DMS53 treated with DMSO at 0.1 percent for 48 hours (cell line): ENCODE results near the gene PTN.
A peak's percentile ranks its signal among the peaks of the same experiment; 100 is the strongest.

Experiments
- DNase-seq: peaks from one replicate; lab custom pipeline; 2025; ENCODE audit not compliant: unreplicated experiment; lab: John Stamatoyannopoulos, UW

The PTN gene, protein sequence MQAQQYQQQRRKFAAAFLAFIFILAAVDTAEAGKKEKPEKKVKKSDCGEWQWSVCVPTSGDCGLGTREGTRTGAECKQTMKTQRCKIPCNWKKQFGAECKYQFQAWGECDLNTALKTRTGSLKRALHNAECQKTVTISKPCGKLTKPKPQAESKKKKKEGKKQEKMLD

DNA sequence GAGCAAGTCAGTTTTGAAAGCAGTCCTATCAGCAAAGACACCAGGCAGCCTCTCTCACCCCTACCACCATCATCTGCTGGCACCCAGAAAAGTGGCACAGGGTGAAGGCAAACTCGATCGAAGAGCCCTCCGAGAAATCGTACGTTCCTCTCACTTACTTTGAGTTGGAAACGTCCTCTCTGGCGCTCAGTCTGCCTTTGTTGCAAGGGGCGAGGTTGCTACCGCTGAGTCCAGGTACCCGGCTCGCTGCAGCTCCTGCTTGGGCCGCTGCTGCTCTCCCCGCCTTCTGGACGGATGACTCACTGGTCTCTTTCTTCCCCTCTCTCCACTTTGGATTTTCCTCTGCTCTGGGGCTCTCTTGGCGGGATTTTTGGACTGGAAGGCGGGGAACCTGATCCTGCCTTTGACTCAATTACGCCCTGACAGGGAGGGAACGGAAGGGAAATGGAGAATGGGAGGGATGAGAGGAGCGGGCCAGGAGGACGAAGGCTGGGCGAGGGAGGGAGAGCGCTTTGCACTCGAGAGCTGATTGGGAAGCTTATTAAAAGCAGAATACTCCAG lies at the start of gene PTN:
PTN (minus strand) TSS at position 453 of the 561 bp plus-strand sequence. CDS start 88,760 bp downstream, outside the sequence.
- DNase-seq, result peak; percentile 26

DNA sequence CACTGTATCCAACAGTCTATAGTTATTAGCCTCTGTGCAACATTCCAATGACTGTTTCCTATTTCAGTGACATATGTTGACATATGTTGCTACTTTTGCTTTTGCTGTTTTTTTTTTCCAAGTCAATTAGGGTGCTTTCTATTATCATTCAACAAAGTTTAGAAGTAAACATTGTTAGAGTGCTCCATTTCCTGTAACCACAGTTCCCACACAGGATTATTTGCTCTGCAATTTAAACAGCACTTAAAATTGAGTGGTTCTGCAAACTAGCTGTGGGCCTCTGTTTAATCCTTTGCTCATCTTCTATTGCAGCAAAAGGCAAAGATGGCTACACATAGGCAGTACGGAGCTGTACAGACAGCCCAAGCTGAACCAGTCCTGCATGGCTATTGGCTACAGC lies 46.5 kb upstream of the PTN start:
- DNase-seq, result peak; percentile 96

DNA sequence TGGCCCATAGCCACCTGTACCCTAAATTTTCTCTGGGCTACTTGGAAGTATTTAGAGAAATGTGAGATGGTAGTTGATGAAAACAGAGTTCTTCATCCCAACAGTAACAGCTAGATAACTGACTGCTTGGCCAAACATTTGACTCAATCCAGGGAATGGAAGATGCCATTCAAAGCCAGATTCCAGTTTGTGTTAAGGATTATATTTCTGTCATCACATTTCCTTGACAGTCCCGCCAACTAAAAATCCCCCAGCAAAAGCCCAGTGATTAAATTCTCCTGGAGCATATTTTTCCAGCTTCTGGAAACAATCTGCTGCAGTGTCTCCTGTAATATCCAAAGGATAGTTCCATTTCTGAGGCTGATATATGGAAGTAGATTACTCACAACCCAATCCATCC lies 45.4 kb upstream of the PTN start:
- DNase-seq, result no peak

DNA sequence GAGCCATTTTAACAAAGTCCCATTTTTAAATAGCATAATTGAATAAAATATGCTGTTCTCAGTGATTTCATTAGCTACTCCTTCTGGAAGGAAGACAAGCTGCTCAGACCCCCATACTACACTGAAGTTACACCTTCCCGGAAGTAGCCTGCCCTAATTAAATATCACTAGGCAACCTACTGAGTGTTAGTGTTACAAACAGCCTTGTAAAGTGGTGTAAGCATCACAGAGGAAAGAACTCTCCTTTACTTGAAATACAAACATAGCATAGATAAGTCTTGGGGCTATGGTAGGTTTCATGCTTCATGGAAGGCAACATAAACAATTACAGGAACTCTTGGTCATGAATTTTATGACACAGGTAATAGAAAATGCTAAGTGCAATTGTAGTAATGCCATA lies 43.4 kb upstream of the PTN start:
- no peak for DNase-seq

DNA sequence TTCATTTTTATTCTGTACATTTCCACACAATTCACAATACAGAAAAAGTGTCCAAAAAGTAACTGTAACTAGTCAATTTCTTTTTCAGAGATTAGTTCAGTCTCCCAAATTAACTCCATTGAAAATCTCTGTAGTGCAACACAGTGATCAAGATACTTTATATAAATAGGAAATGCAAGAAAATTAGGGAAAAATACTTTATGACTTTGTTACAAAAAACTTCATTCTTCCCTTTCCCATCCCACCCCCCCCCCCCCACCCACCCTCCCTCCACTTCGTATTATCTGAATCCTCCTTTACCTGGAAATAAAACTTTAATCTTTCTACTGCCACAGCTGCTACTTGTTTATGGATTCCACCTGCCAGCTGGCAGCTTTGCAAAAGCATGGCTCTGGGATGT lies 37.5 kb upstream of the PTN start:
- DNase-seq, result no peak

DNA sequence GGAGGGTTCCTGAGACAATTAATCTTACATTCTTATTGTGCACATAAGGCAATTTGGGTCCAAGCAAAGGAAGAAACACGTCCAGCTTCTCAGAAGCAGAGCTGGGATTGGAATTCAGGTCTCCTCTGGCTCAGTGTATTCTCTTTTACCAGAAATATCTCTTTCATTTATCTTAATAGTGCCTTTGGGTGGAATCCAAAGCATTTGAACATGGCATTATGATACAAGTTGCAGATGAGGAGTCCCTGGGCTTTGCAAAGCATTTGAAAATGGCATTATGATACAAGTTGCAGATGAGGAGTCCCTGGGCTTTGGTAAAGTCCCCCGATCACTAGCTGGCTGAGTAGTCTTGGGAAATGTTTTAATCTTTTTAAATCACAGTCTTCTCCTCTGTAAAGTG lies 30.0 kb upstream of the PTN start:
- no peak for DNase-seq

DNA sequence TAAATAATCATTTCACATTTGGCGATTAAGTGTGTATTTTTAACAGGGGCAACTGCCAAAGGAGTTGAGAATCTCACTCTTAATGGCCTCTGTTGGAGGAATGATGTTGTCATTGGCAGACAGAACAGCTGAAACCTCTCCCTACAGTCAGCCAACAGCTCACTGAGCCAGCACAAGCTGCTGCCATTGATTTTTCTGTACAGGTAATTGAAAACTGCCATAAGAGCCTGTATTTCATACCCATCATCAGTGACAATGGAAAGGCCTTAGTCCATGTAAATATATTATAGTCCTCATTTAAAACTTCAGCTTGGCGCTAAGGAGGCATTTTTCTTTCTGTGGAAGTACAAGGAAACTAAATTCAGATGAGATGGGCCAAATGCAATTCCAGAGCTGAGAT lies 28.1 kb upstream of the PTN start:
- no peak for DNase-seq

DNA sequence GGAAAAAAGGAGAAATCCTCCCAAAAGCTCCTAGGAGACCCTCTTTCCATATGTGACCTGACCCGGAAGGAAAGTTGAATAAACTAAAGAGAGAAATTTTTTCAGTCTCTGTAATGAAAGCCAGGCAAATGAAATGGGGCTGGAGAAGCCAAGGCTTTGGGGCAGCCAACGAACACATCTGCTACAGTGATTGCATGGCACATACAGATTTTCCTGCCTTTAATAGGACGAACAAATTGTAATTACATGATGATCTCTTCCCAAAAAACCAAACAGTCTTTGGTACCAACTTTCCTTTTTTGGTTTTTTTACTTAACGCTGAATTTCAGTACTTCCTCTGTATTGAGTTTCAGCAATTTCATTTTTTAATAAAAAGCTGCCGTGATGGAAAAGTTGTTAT lies 23.5 kb upstream of the PTN start:
- DNase-seq, result no peak

DNA sequence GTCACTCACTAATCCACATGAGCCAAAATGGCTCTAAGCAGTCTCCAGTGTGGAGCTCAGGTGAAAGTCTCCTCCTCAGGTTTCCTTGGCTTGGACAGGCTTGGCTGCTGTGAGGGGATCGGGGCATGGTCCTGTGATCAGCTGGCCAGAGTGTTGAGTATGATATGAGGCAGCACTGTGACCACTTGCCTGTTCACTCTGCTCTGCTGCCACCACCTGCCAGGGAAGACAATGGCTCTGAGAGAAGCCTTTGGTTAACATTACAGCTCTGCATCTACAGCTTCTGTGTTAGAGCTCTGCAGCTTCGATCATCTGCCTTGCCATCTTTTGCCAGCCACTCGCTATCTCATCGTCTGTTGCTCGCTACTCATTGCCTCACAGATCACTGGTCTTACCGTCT lies 20.1 kb upstream of the PTN start:
- DNase-seq, result no peak

DNA sequence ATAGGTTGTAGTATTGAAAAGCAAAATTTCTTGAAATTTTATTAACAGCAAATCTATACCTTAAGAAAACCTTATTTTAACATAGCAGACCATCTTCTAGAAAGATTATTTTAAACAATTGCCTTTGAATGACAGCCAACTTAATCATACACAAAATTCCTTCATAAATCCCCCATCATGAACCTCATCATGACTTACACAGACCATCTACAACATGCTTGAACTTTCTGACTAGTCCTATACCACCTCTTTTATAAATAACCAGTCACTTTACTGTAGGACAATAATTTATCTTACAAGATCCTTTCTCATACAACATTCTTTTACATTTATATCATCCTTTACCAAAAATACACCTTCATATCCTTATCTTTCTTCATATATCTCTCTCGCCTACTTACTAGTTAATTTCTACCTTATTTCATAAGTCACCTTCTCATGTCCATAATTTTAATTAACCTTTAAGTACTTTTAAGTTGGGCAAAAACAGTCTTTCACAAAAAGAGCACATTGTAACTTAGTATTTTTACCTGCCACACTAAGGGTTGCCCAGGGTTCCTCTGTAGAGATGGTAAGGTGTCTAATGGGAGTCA lies 16.6 kb upstream of the PTN start:
- no peak for DNase-seq

DNA sequence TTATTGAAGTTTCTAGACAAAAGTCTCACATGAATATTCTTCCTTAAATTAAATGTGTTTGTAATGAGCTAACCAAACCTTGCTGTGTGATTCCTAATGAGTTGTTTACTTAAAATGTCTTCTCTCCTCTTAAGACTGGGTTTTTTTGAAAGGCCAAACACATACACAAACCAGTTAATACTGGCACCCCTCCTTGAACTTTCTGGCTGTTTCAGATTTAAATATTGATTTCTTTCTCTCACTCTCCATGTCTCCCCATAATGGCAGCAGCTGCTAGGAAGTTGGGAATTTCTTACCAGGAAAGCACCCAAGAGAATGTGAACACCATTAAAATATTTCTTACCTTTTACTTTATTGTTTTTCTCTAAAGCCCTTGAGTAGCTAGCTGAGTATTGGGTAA lies 11.4 kb upstream of the PTN start:
- DNase-seq, result no peak

DNA sequence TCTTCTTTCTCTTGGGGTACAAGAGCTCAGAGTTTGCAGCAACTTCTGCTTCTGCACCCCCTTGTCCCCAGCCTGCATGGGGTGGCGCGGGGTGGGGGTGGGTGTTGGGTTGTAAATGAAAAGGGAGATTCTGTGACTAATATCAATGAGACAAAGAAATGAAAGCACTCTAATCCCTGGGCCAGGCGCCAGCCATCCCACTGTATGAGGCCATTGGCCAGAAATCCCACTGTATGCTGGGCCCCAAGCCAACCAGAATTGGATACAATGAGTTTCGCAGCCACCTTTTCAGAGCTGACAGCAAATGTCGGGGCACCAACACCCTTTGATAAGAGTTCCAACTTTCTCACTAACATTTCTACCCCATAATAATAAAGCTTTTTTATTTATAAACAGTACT lies 10.9 kb upstream of the PTN start:
- DNase-seq, result no peak

DNA sequence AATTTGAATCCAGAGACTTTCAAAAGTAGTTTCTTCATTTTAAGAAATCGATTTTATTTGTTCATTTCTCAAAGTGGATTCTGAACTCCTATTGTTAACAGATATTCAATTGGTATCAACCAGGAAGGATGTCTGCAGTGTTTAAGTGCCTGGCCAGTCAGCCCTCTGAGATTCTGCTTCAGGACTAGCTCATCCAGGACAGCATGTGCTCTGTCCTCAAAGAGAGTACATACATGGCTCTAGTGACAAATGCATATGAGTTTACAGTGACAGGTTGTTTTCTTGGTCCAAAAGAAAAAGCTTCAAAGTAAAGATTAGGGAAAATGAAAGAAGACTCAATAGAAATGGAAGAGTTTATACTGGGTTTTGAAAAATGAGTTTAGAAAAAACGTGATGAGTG lies 8.4 kb upstream of the PTN start:
- DNase-seq, result no peak

DNA sequence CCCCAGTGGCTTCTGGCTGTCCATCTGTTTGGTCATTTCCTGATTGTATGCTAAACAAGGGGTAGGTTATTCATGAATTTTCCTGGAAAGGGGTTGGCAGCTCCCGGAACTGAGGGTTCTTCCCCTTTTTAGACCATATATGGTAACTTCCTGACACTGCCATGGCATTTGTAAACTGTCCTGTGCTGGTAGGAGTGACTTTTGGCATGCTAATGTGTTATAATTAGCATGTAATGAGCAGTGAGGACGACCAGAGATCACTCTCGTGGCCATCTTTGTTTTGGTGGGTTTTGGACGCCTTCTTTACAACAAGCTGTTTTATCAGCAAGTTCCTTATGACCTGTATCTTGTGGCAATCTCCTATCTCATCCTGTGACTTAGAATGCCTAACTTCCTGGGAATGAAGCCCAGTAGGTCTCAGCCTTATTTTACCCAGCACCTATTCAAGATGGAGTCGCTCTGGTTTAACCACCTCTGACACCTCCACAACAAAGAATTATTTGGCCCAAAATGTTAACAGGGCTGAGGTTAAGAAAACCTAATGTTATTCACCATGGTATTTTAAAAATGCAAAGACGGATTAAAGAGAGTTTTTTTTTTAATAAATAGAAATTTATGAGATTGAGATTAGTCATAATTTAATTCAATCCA lies 2.4 kb upstream of the PTN start:
- DNase-seq, result no peak

DNA sequence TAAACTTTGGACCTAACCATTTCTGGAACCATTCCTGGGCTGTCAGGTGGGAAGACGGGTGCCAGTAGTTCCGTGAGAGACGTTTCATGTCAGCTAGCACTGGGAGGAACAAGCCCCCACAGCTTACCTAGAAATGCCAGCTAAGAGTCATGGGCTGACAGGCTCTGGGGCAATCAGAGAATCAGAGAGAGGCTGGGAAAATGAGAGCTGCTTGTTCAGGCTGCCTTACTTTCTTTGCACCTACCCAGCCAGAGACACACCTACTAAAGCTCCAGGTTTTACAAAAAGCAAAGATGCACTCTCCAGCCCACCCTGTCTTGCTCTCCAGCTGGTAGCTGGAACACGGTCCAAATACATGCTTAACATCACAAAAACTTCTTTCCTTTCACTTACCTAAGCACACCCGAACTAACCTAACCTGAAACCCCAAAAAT lies 688 bp downstream of the PTN start:
- no peak for DNase-seq

DNA sequence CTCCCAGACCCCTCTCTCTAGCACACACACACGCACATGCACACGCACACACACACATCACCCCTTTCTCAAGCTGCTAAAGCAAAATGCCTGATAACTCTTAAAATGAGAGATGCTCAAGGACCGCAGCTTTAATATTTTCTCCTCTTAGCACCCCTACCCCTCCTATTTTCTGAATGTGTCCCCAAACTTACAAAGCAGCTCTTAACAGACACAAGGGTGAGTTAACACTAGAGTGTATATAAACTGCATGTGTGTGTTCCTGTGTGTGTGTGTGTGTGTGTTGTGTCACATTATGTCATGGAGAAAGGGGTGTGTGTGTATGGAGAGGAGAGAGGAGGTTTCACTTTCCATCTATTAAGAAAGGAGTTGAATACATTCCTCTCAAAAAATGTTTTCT lies 1.3 kb downstream of the PTN start:
- DNase-seq, result no peak

DNA sequence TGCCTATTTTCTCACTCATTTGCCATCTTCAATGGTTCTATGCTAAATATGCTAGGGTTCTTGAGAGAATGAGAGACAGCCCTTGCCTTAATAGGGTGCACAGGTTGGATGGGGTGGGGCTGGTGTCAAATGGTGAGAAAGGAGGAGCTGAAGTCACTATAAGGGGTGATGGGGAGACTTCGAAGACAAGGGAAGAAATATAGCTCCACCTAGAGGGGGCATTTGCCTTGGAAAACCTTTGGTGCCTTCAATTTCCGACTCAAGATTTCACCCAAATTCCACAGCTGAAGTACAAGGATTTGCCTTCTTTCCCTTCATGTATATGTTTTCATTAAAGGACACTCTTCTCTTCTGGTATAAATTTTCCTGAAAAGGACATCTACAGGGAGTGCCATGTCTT lies 5.6 kb downstream of the PTN start:
- no peak for DNase-seq

DNA sequence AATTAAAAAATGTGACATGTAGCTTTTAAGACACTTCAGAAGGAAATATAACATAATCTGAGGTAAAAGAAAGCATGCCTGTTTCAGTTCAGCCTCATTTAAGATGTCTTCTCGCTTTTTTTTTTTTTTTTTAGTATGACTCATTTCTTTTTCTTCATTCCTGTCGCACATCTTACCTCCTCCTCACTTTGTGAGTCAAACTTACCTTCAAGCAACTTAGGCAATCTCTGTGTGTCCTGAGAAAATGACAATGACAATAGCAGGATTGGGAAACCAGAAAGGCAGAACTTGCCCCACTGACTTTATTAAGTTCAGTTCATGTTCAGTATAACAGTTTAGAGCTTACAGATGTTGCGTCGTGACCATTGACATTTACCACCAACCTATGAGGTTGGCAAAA lies 7.7 kb downstream of the PTN start:
- DNase-seq, result no peak

DNA sequence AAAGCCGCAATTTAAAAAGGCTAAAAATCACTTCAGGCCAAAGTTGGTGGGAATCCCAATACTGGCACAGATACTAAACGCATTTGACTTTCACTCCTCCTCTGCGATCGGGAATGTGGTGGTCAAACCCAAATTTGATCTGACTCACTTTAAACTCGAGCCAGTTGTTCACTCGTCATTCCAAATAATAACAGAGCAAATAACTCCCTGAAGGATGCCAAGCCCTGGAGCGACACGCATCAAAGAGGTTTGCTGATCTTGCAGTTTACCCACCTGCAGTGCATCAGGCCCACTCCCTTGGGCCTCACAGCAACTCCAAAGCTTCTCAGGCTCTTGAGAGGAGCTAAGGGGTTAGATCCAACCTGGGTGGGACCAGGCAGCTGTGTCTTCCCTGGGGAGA lies 12.2 kb downstream of the PTN start:
- no peak for DNase-seq

DNA sequence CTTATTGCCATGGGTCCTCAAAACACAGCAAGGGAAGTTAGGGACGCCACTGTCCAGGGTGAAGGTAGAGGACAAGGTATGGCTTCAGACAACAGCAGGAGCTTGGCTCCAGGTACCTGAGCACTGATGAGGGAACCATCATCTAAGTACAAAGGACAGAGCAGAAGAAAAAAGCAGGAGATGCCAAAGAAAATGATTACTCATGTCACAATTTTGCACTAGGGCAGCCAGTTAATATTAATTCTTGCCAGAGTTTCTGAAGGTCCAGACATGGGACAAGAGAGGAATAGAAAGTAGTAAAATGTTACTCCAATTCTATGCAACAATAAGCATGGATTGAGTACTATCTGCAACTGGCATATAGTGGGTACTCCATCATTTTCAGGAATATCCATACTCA lies 14.1 kb downstream of the PTN start:
- DNase-seq, result no peak

DNA sequence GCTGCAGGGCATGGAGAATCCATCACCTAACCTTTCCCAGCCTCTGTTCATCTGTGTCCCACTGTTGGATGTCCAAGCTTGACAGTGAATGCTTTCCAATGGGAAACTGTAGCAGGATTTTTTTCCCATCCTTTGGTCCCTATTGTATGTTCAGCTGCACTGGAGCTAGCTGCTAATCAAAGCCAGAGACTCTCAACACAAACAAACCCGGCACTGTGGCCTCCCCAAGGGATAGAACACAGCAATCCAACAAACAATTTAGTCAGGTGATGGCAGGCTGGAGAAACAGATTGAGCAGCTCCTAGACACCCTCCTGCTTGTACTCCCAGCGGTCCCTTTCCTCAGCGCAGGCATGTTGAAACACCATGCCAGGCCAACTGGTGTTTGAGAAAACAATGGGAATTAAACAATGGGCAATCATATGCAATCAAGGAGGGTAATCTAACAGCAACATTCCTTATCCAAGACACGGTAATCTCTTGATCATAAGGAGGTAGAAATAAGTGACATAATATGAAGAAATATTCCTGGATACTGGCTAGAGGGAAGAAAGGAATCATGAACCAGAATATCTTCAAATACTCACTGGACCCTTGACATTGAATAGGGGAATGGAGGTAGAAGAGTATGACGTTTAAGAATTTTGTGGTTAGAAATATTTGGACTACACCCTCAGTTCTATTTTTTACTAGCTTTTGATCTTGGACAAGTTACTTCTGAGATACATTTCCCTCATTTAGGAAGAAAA lies 15.0 kb downstream of the PTN start:
- no peak for DNase-seq

DNA sequence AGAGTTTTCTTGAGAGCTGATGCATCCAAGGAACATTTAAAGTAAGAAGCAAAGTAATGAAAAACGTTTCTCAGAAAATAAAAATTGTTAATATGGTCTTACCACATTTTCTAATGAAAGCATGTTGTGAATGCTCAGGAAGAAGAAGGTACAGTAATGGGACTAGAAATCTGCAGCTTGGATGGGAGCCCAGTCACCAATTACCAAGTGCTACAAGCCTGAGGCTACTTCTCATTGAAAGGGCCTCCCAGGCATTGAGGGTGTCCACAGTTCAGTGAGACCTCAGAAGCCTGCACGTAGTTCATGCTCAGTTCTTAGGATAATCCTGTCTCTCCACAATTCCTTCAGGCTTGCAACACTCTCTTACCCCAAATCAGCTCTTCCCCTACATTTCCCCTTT lies 17.6 kb downstream of the PTN start:
- no peak for DNase-seq
